Stimulated activated CD8-positive, alpha-beta memory T cell treated with anti-CD3 and anti-CD28 coated beads, Interleukin-4, amount 100 ng/mL, for 1 hour (primary cell): ENCODE data around the gene JAGN1.
"Not testable (repeated sequence)": the region's sequence is repeated elsewhere in the genome, so short reads cannot be mapped to it uniquely, and the experiment has no call there.

ENCODE experiments used
- DNase-seq, 2 donors: peaks; one replicate each; pipeline ENCODE4 v3.0.0-alpha.2; 2020; ENCODE audit warnings: low read depth in 2 of 2, low spot score in 1 of 2

The JAGN1 gene

GRCh38 chr3:9916734-9917680 lies 26.6 kb downstream of the JAGN1 start, which contains the start of gene IL17RC:
IL17RC (plus strand) TSS chr3:9917098; CDS start chr3:9917316, 218 bp downstream.
- no peak for DNase-seq

GRCh38 chr3:9917820-9918219 lies 27.4 kb downstream of the JAGN1 start:
- no peak for DNase-seq

GRCh38 chr3:9918261-9919038 lies 28.0 kb downstream of the JAGN1 start:
- no peak for DNase-seq

- no peak for DNase-seq
Measured at GRCh38 chr3:9928158-9928557, 37.7 kb downstream of the JAGN1 start.

- DNase-seq: no peak
Measured at GRCh38 chr3:9930804-9931418, 40.5 kb downstream of the JAGN1 start.

GRCh38 chr3:9932535-9932842 lies 42.1 kb downstream of the JAGN1 start:
- no peak for DNase-seq

GRCh38 chr3:9932843-9933560 lies 42.6 kb downstream of the JAGN1 start:
- DNase-seq: peak; percentile 60 to 80

GRCh38 chr3:9933561-9934234 lies 43.3 kb downstream of the JAGN1 start, which contains the start of gene CRELD1:
CRELD1 (plus strand) TSS chr3:9933834; CDS start chr3:9934439, 605 bp downstream.
- DNase-seq: peak; percentile 95 to 96

GRCh38 chr3:9934235-9934621 lies 43.8 kb downstream of the JAGN1 start:
- DNase-seq: no peak

GRCh38 chr3:9934993-9935392 lies 44.6 kb downstream of the JAGN1 start:
- no peak for DNase-seq

GRCh38 chr3:9935966-9936510 lies 45.6 kb downstream of the JAGN1 start:
- no peak for DNase-seq

- DNase-seq: no peak
Measured at GRCh38 chr3:9937486-9938238, 47.3 kb downstream of the JAGN1 start.

GRCh38 chr3:9938966-9939365 lies 48.6 kb downstream of the JAGN1 start:
- DNase-seq: no peak

GRCh38 chr3:9939906-9940305 lies 49.5 kb downstream of the JAGN1 start:
- not testable (repeated sequence) for DNase-seq

- DNase-seq: no peak
Measured at GRCh38 chr3:9940746-9941145, 50.3 kb downstream of the JAGN1 start.

GRCh38 chr3:9942164-9942563 lies 51.8 kb downstream of the JAGN1 start:
- no peak for DNase-seq

GRCh38 chr3:9942934-9943690 lies 52.7 kb downstream of the JAGN1 start:
- no peak for DNase-seq
